GM12892 (cell line): Measurements from ENCODE around the gene TMC8.
"Not testable (repeated sequence)": the region's sequence is repeated elsewhere in the genome, so short reads cannot be mapped to it uniquely, and the experiment has no call there.

Experiments used
- DNase-seq: peaks from one replicate; pipeline ENCODE4 v3.0.0; 2011; ENCODE audit not compliant: insufficient read length
- FAIRE-seq: peaks from 2 replicates; lab custom pipeline; 2011; peaks lifted over from hg19 to GRCh38; lab: Jason Lieb, UNC
- POLR2A ChIP-seq: IDR thresholded peaks from 2 replicates; pipeline ENCODE4 v1.6.1; 2011; ENCODE audit warnings: low read depth, low read length, control low read depth
- POLR2AphosphoS5 ChIP-seq: IDR thresholded peaks from 2 replicates; pipeline ENCODE4 v1.6.1; 2011; ENCODE audit warnings: low read depth, low read length, control low read depth
- TAF1 ChIP-seq: IDR thresholded peaks from 2 replicates; pipeline ENCODE4 v1.6.1; 2011; ENCODE audit warnings: low read depth, mild to moderate bottlenecking, control low read depth, low read length, borderline replicate concordance

Gene TMC8

GRCh38 chr17:78133971-78134898 is 3.7 kb downstream of the TMC8 start:
- DNase-seq, result no peak
- FAIRE-seq, result peak; percentile 81
- TF ChIP-seq POLR2A (peak; percentile 25; the same call in 1 of the 2 replicates), TAF1 (no peak), POLR2AphosphoS5 (peak; percentile 44)

- DNase-seq, result no peak
Measured at GRCh38 chr17:78134899-78135385, 4.4 kb downstream of the TMC8 start.

GRCh38 chr17:78135858-78136500 is 5.4 kb downstream of the TMC8 start:
- DNase-seq (no peak), FAIRE-seq (no peak)
- no peak for TF ChIP-seq TAF1
- TF ChIP-seq POLR2A, result no peak
- TF ChIP-seq POLR2AphosphoS5, result no peak

More at GRCh38 chr17:78134899-78135385, 4.4 kb downstream of the TMC8 start:
- TF ChIP-seq POLR2AphosphoS5, result no peak
- no peak for TF ChIP-seq POLR2A
- no peak for TF ChIP-seq TAF1
- no peak for FAIRE-seq

- no peak for DNase-seq
- TF ChIP-seq TAF1 (no peak), POLR2AphosphoS5 (no peak), POLR2A (no peak; the same call in 1 of the 2 replicates)
- FAIRE-seq, result peak; percentile 9
Measured at GRCh38 chr17:78137392-78138203, 7.0 kb downstream of the TMC8 start.

- TF ChIP-seq POLR2A, result no peak
- TF ChIP-seq TAF1, result no peak
- TF ChIP-seq POLR2AphosphoS5, result no peak
- DNase-seq (no peak), FAIRE-seq (no peak)
Measured at GRCh38 chr17:78138204-78139060, 7.9 kb downstream of the TMC8 start.

GRCh38 chr17:78139861-78140168 is 9.2 kb downstream of the TMC8 start:
- DNase-seq, FAIRE-seq: not testable (repeated sequence)

- FAIRE-seq, result peak; percentile 97
- TF ChIP-seq POLR2A (peak; percentile 59; the same call in 1 of the 2 replicates), POLR2AphosphoS5 (peak; percentile 56), TAF1 (no peak)
- DNase-seq, result peak; percentile 87
Measured at GRCh38 chr17:78140169-78141051, 9.8 kb downstream of the TMC8 start.

- FAIRE-seq (no peak), DNase-seq (no peak)
- TF ChIP-seq TAF1 (no peak), POLR2A (no peak), POLR2AphosphoS5 (no peak)
Measured at GRCh38 chr17:78141437-78142118, 11.0 kb downstream of the TMC8 start.

GRCh38 chr17:78142119-78142861 is 11.7 kb downstream of the TMC8 start:
- no peak for DNase-seq
- FAIRE-seq, result no peak
- TF ChIP-seq POLR2AphosphoS5 (no peak), TAF1 (no peak), POLR2A (no peak)
